CD4-positive, alpha-beta T cell (primary cell): ENCODE data around the gene CEMIP2. TPM values are rescaled to one million over a fixed set of nuclear protein-coding genes. Genes with fewer than 3 reads are reported as not detected.
A peak's percentile ranks its signal among the peaks of the same experiment; 100 is the strongest.

Experiments
- ATAC-seq: fragments of 200-7000 bp; cut with Tn5 transposase; one replicate; pipeline ENCODE4 v1.10.0; 2022; ENCODE audit warnings: mild to moderate bottlenecking; ENCODE audit not compliant: poor library complexity
- CTCF ChIA-PET: fragments of 350-600 bp; sonication (Branson Sonifier 250); formaldehyde crosslinking; loops from one replicate; lab custom pipeline; 2021; ENCODE audit warnings: antibody characterized with exemption, inconsistent platforms; lab: Charles Lee
- POLR2A ChIA-PET: fragments of 350-600 bp; sonication (Branson Sonifier 250); formaldehyde crosslinking; loops from one replicate; lab custom pipeline; 2021; ENCODE audit warnings: antibody characterized with exemption, inconsistent platforms; lab: Charles Lee
- DNase-seq, 14 experiments: peaks; one replicate each; pipeline ENCODE4 v3.0.0-alpha.2; 2013 to 2020; ENCODE audit warnings: mixed read lengths in 2 of 14
- H3K27ac ChIP-seq, 2 donors: one replicate each; pipeline versions ENCODE4 v1.5.1 to v1.7.0; 2013; ENCODE audit warnings: low read length in 2 of 2, low read depth in 1 of 2, mild to moderate bottlenecking in 1 of 2
- H3K27me3 ChIP-seq, 2 experiments: 1 replicate in 1 of 2; 2 replicates in 1 of 2; pipeline versions ENCODE4 v1.6.1 to v1.7.0; 2013; ENCODE audit warnings: low read length in 2 of 2, control low read depth in 1 of 2, mild to moderate bottlenecking in 1 of 2, moderate library complexity in 1 of 2; ENCODE audit not compliant: insufficient read depth in 2 of 2, control insufficient read depth in 1 of 2
- H3K36me3 ChIP-seq: one replicate; pipeline ENCODE4 v1.6.1; 2013; ENCODE audit warnings: low read length, control low read depth; ENCODE audit not compliant: insufficient read depth
- H3K4me1 ChIP-seq: one replicate; pipeline ENCODE4 v1.6.1; 2013; ENCODE audit warnings: low read length, control low read depth; ENCODE audit not compliant: insufficient read depth
- H3K4me3 ChIP-seq: one replicate; pipeline ENCODE4 v1.5.1; 2013; ENCODE audit warnings: mild to moderate bottlenecking, low read length, moderate library complexity
- H3K9me3 ChIP-seq, 2 experiments: 1 replicate in 1 of 2; 2 replicates in 1 of 2; pipeline versions ENCODE4 v1.6.1 to v1.7.0; 2013; ENCODE audit warnings: low read length in 2 of 2, mild to moderate bottlenecking in 2 of 2, control low read depth in 1 of 2, moderate library complexity in 1 of 2; ENCODE audit not compliant: control insufficient read depth in 1 of 2, insufficient read depth in 1 of 2
- H3K27ac Mint-ChIP-seq: one replicate; pipeline ENCODE4 v1.8.0; 2020; ENCODE audit warnings: mixed read lengths
- H3K27me3 Mint-ChIP-seq: one replicate; pipeline ENCODE4 v1.8.0; 2021; ENCODE audit warnings: mixed read lengths
- H3K36me3 Mint-ChIP-seq: one replicate; pipeline ENCODE4 v1.8.0; 2021; ENCODE audit warnings: low read depth, mixed read lengths
- H3K4me1 Mint-ChIP-seq: one replicate; pipeline ENCODE4 v1.8.0; 2021; ENCODE audit warnings: low read depth, mixed read lengths
- H3K4me3 Mint-ChIP-seq: one replicate; pipeline ENCODE4 v1.8.0; 2020; ENCODE audit warnings: mild to moderate bottlenecking, mixed read lengths
- H3K9me3 Mint-ChIP-seq: one replicate; pipeline ENCODE4 v1.8.0; 2020; ENCODE audit warnings: mixed read lengths
- CTCF ChIP-seq: fragments of 200-600 bp; IDR thresholded peaks from one replicate; pipeline ENCODE4 v1.8.0; 2022; ENCODE audit warnings: antibody characterized with exemption, mild to moderate bottlenecking
- intact Hi-C, 2 experiments: fragments of 100-400 bp; cut with DNase I in 1 of 2; cut with micrococcal nuclease in 1 of 2; formaldehyde crosslinking; loops; one replicate each; pipeline versions ENCODE4 v1.15.1 to v1.9.0; 2023 to 2025; cut with DNase I, micrococcal nuclease
- total RNA-seq, 174 experiments: library from RNA in 2 of 174; stranded (reverse) in 2 of 174; gene quantifications; one replicate each; pipeline ENCODE4 v1.2.3 and lab custom pipeline; 2021 to 2026

Gene CEMIP2
- total RNA-seq, 2 experiments from 2014 or later, result 301 to 305 TPM

GRCh38 chr9:71746023-71746757 is 22.1 kb downstream of the CEMIP2 start:
- DNase-seq (no peak), ATAC-seq (no peak)
- no peaks in the 10 kb centered on the region for H3K9me3 Mint-ChIP-seq
- intact Hi-C loops, result loop anchor here in 1 of 2 experiments (5.0 kb wide), 1 partner anchor 59 kb away; no protein-coding TSS in a partner anchor
- H3K4me3 Mint-ChIP-seq, result no peak overlapping the region
- Histone ChIP-seq H3K4me1 (no peaks in the 10 kb centered on the region), H3K27me3 (no peaks in the 10 kb centered on the region), H3K9me3 (no peaks in the 10 kb centered on the region), H3K27ac (no peak overlapping the region), H3K4me3 (no peak overlapping the region), H3K36me3 (peaks cover 55% of the 10 kb centered on the region)
- no peaks in the 10 kb centered on the region for H3K27me3 Mint-ChIP-seq
- ChIA-PET CTCF (no interaction called here), POLR2A (interaction anchor here (2.4 kb wide), 1 partner anchor 21 kb away, joined by 21 read pairs; the partner anchor contains the start of gene CEMIP2)
- H3K36me3 Mint-ChIP-seq, result peaks cover 92% of the 10 kb centered on the region
- peak overlapping the region; percentile 61 for H3K27ac Mint-ChIP-seq
- peaks cover 54% of the 10 kb centered on the region for H3K4me1 Mint-ChIP-seq
- TF ChIP-seq CTCF, result no peak

GRCh38 chr9:71744754-71745521 is 23.4 kb downstream of the CEMIP2 start:
- Histone ChIP-seq H3K4me3 (no peak overlapping the region), H3K4me1 (no peaks in the 10 kb centered on the region), H3K9me3 (no peaks in the 10 kb centered on the region), H3K27me3 (no peaks in the 10 kb centered on the region), H3K27ac (no peak overlapping the region), H3K36me3 (peaks cover 57% of the 10 kb centered on the region)
- no peaks in the 10 kb centered on the region for H3K27me3 Mint-ChIP-seq
- no peak for TF ChIP-seq CTCF
- no peaks in the 10 kb centered on the region for H3K9me3 Mint-ChIP-seq
- peaks cover 90% of the 10 kb centered on the region for H3K36me3 Mint-ChIP-seq
- DNase-seq, result no peak
- no peak overlapping the region for H3K4me3 Mint-ChIP-seq
- ChIA-PET POLR2A (no interaction called here), CTCF (no interaction called here)
- peak; percentile 28 for ATAC-seq
- H3K27ac Mint-ChIP-seq, result peak overlapping the region; percentile 61
- H3K4me1 Mint-ChIP-seq, result peaks cover 47% of the 10 kb centered on the region
- intact Hi-C loops, result loop anchor here in 1 of 2 experiments (5.0 kb wide), 1 partner anchor 58 kb away; no protein-coding TSS in a partner anchor

- ChIA-PET POLR2A (interaction anchor here (0.8 kb wide), 1 partner anchor 13 kb away, joined by 3 read pairs; no protein-coding TSS in a partner anchor), CTCF (no interaction called here)
- Mint-ChIP-seq H3K4me1 (peaks cover 51% of the 10 kb centered on the region), H3K27ac (no peak overlapping the region), H3K9me3 (no peaks in the 10 kb centered on the region), H3K27me3 (no peaks in the 10 kb centered on the region), H3K4me3 (no peak overlapping the region), H3K36me3 (peaks cover 89% of the 10 kb centered on the region)
- TF ChIP-seq CTCF, result no peak
- Histone ChIP-seq H3K36me3 (peaks cover 58% of the 10 kb centered on the region), H3K27me3 (no peaks in the 10 kb centered on the region), H3K9me3 (no peaks in the 10 kb centered on the region), H3K4me3 (no peak overlapping the region), H3K27ac (no peak overlapping the region), H3K4me1 (no peaks in the 10 kb centered on the region)
- DNase-seq, result no peak
- no peak for ATAC-seq
- intact Hi-C loops, result no loop called here
Observed at GRCh38 chr9:71743882-71744281, 24.4 kb downstream of the CEMIP2 start.
